HCT116 (cell line): Measurements from ENCODE around the gene PHTF1. TPM values are rescaled to one million over a fixed set of nuclear protein-coding genes. Genes with fewer than 3 reads are reported as not detected.

ENCODE experiments used
- ATAC-seq: fragments of 200-7000 bp; cut with Tn5 transposase; 2 replicates; pipeline ENCODE4 v1.9.1; 2020; ENCODE audit warnings: mild to moderate bottlenecking, moderate library complexity
- BruUV-seq: library from RNA; stranded (reverse); fragments of 400-500 nt; replicated peaks from 2 replicates; lab custom pipeline; 2021; lab: Mats Ljungman, UMichigan
- CTCF ChIA-PET: fragments of 300-600 bp; sonication (Branson Sonifier 250); formaldehyde crosslinking; loops from one replicate; lab custom pipeline; 2021; ENCODE audit warnings: antibody characterized with exemption; lab: Charles Lee
- POLR2A ChIA-PET: fragments of 300-600, 350-600 bp; sonication (Branson Sonifier 250); formaldehyde crosslinking; loops from one replicate; lab custom pipeline; 2021; ENCODE audit warnings: antibody characterized with exemption; lab: Charles Lee
- RAD21 ChIA-PET, 2 experiments: fragments of 300-600 bp; sonication (Branson Sonifier 250); formaldehyde crosslinking; loops; one replicate each; lab custom pipeline; 2023; ENCODE audit warnings: low total read pairs in 2 of 2; ENCODE audit not compliant: uncharacterized antibody in 2 of 2, unreplicated experiment in 2 of 2, low non-redundant PET in 1 of 2; lab: Charles Lee
- DNase-seq: peaks from one replicate; pipeline ENCODE4 v3.0.0-alpha.2; 2010; ENCODE audit warnings: low read depth, low spot score
- H2AFZ ChIP-seq: fragments of 200-600 bp; shearing (Covaris generic), sonication (generic); 2 replicates; pipeline ENCODE4 v1.6.1; 2017; ENCODE audit warnings: low read depth, mixed run types, mixed read lengths, antibody characterized with exemption, low read length; ENCODE audit not compliant: poor library complexity, severe bottlenecking
- H3K27ac ChIP-seq: 2 replicates; pipeline ENCODE4 v1.5.1; 2012; ENCODE audit warnings: low read depth, low read length
- H3K27me3 ChIP-seq: fragments of 200-600 bp; sonication (generic); 2 replicates; pipeline ENCODE4 v1.6.1; 2016; ENCODE audit warnings: mixed run types, low read length, mixed read lengths; ENCODE audit not compliant: insufficient read depth
- H3K36me3 ChIP-seq, 2 experiments: fragments of 200-500 bp in 1 of 2; fragments of 200-600 bp in 1 of 2; sonication (Bioruptor generic) in 1 of 2; sonication (generic) in 1 of 2; 2 replicates each; pipeline versions ENCODE4 v1.5.1 to v1.6.1; 2014 to 2016; ENCODE audit warnings: low read length in 2 of 2, inconsistent platforms in 1 of 2, mixed read lengths in 1 of 2, mixed run types in 1 of 2; ENCODE audit not compliant: insufficient read depth in 2 of 2, control insufficient read depth in 1 of 2
- H3K4me1 ChIP-seq, 2 experiments: fragments of 200-600 bp in 1 of 2; sonication (generic) in 1 of 2; 2 replicates each; pipeline versions ENCODE4 v1.5.1 to v1.6.1; 2012 to 2017; ENCODE audit warnings: low read length in 2 of 2, inconsistent platforms in 1 of 2, mild to moderate bottlenecking in 1 of 2, mixed read lengths in 1 of 2, mixed run types in 1 of 2, moderate library complexity in 1 of 2; ENCODE audit not compliant: insufficient read depth in 2 of 2, control insufficient read depth in 1 of 2
- H3K4me2 ChIP-seq: fragments of 200-600 bp; sonication (generic); 2 replicates; pipeline ENCODE4 v1.6.1; 2017; ENCODE audit warnings: mixed run types, low read length, mixed read lengths
- H3K4me3 ChIP-seq, 2 experiments: fragments of 200-600 bp in 1 of 2; sonication (generic) in 1 of 2; replicated peaks in 1 of 2; 2 replicates each; pipeline ENCODE4 v1.5.1; 2011 to 2016; ENCODE audit warnings: low read length in 2 of 2, control low read depth in 1 of 2, low read depth in 1 of 2, mild to moderate bottlenecking in 1 of 2, mixed read lengths in 1 of 2, mixed run types in 1 of 2
- H3K79me2 ChIP-seq: fragments of 200-600 bp; sonication (generic); 2 replicates; pipeline ENCODE4 v1.6.1; 2017; ENCODE audit warnings: mild to moderate bottlenecking, mixed run types, low read length, moderate library complexity, mixed read lengths; ENCODE audit not compliant: insufficient read depth
- H3K9ac ChIP-seq: fragments of 200-600 bp; sonication (generic); 2 replicates; pipeline ENCODE4 v1.6.1; 2016; ENCODE audit warnings: low read length, mixed read lengths
- H3K9me2 ChIP-seq: fragments of 200-600 bp; sonication (generic), shearing (Covaris generic); 2 replicates; pipeline ENCODE4 v1.6.1; 2017; ENCODE audit warnings: mixed run types, mild to moderate bottlenecking, moderate library complexity; ENCODE audit not compliant: insufficient read depth
- H3K9me3 ChIP-seq, 2 experiments: fragments of 200-500 bp in 1 of 2; fragments of 200-600 bp in 1 of 2; sonication (Bioruptor generic) in 1 of 2; sonication (generic) in 1 of 2; 2 replicates each; pipeline ENCODE4 v1.6.1; 2014 to 2017; ENCODE audit warnings: low read length in 2 of 2, mixed read lengths in 2 of 2, inconsistent platforms in 1 of 2, low read depth in 1 of 2, mild to moderate bottlenecking in 1 of 2, mixed run types in 1 of 2, moderate library complexity in 1 of 2; ENCODE audit not compliant: control insufficient read depth in 1 of 2, insufficient read depth in 1 of 2
- H4K20me1 ChIP-seq: fragments of 200-600 bp; sonication (generic), shearing (Covaris generic); 2 replicates; pipeline ENCODE4 v1.6.1; 2017; ENCODE audit warnings: mixed run types, mild to moderate bottlenecking, moderate library complexity; ENCODE audit not compliant: insufficient read depth
- EGR1 ChIP-seq: IDR thresholded peaks from 2 replicates; pipeline ENCODE4 v1.6.1; 2012; ENCODE audit warnings: low read depth
- ELF1 ChIP-seq: IDR thresholded peaks from 2 replicates; pipeline ENCODE4 v1.6.1; 2012; ENCODE audit warnings: low read depth, borderline replicate concordance
- FOSL1 ChIP-seq: IDR thresholded peaks from 2 replicates; pipeline ENCODE4 v1.6.1; 2012; ENCODE audit warnings: low read depth
- POLR2A ChIP-seq: IDR thresholded peaks from 2 replicates; pipeline ENCODE4 v1.7.0; 2011; ENCODE audit warnings: borderline replicate concordance; ENCODE audit not compliant: insufficient read depth, insufficient read length; ENCODE audit errors: extremely low read depth
- POLR2AphosphoS5 ChIP-seq: IDR thresholded peaks from 2 replicates; pipeline ENCODE4 v1.6.1; 2011; ENCODE audit warnings: mild to moderate bottlenecking, low read depth, low read length, moderate library complexity
- SIN3A ChIP-seq: IDR thresholded peaks from 2 replicates; pipeline ENCODE4 v1.6.1; 2012; ENCODE audit warnings: low read depth
- SRF ChIP-seq: IDR thresholded peaks from 2 replicates; pipeline ENCODE4 v1.6.1; 2012; ENCODE audit warnings: low read depth
- intact Hi-C: fragments of 100-400 bp; cut with micrococcal nuclease; formaldehyde crosslinking; loops from 2 replicates; pipeline ENCODE4 v1.10.0; 2022
- total RNA-seq: library from RNA; stranded (reverse); gene quantifications from one replicate; pipeline ENCODE4 v1.2.1, GENCODE V29; 2021; ENCODE audit not compliant: unreplicated experiment
- TF ChIP-seq, protein P1 (sequence below): IDR thresholded peaks from 2 replicates; pipeline ENCODE4 v1.6.1; 2011; ENCODE audit warnings: mild to moderate bottlenecking, low read length, moderate library complexity; ENCODE audit not compliant: insufficient replicate concordance; ENCODE audit errors: extremely low read depth
- TF ChIP-seq, protein P2 (sequence below): IDR thresholded peaks from 2 replicates; pipeline ENCODE4 v1.6.1; 2012; ENCODE audit warnings: low read depth

PHTF1 gene
- total RNA-seq, 1 experiment from 2014 or later, result 11.4 TPM

DNA sequence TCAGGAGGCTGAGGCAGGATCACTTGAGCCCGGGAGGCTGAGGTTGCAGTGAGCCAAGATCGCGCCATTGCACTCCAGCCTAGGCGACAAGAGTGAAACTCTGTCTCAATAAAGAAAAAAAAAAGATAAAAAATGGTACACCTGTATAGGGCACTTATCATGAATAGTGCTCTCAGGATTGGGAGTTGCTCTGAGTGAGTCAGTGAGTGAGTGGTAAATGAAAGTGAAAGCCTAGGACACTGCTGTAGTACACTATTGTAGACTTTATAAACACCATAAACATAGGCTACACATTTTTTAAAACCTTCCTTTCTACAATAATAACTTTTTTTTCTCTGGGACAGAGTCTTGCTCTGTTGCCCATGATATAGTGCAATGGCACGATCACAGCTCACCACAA lies 16.8 kb downstream of the PHTF1 start:
- Histone ChIP-seq H3K27me3 (no peaks in the 10 kb centered on the region), H3K36me3 (no peaks in the 10 kb centered on the region), H3K4me1 (peaks cover 0 to under 1% of the 10 kb centered on the region in 2 experiments; a peak in 1 of 4 replicates), H3K27ac (no peak overlapping the region), H2AFZ (no peak overlapping the region), H3K9me3 (no peaks in the 10 kb centered on the region), H4K20me1 (no peaks in the 10 kb centered on the region), H3K79me2 (no peaks in the 10 kb centered on the region), H3K4me2 (no peak overlapping the region), H3K4me3 (no peak overlapping the region), H3K9ac (no peak overlapping the region), H3K9me2 (no peaks in the 10 kb centered on the region)
- TF ChIP-seq POLR2AphosphoS5, result no peak
- no peak for TF ChIP-seq SIN3A
- TF ChIP-seq, protein P1, sequence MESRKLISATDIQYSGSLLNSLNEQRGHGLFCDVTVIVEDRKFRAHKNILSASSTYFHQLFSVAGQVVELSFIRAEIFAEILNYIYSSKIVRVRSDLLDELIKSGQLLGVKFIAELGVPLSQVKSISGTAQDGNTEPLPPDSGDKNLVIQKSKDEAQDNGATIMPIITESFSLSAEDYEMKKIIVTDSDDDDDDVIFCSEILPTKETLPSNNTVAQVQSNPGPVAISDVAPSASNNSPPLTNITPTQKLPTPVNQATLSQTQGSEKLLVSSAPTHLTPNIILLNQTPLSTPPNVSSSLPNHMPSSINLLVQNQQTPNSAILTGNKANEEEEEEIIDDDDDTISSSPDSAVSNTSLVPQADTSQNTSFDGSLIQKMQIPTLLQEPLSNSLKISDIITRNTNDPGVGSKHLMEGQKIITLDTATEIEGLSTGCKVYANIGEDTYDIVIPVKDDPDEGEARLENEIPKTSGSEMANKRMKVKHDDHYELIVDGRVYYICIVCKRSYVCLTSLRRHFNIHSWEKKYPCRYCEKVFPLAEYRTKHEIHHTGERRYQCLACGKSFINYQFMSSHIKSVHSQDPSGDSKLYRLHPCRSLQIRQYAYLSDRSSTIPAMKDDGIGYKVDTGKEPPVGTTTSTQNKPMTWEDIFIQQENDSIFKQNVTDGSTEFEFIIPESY, result no peak
- no peak for TF ChIP-seq SRF
- TF ChIP-seq FOSL1, result no peak
- no peak for TF ChIP-seq POLR2A
- no peak for TF ChIP-seq ELF1
- TF ChIP-seq EGR1, result no peak
- TF ChIP-seq, protein P2, sequence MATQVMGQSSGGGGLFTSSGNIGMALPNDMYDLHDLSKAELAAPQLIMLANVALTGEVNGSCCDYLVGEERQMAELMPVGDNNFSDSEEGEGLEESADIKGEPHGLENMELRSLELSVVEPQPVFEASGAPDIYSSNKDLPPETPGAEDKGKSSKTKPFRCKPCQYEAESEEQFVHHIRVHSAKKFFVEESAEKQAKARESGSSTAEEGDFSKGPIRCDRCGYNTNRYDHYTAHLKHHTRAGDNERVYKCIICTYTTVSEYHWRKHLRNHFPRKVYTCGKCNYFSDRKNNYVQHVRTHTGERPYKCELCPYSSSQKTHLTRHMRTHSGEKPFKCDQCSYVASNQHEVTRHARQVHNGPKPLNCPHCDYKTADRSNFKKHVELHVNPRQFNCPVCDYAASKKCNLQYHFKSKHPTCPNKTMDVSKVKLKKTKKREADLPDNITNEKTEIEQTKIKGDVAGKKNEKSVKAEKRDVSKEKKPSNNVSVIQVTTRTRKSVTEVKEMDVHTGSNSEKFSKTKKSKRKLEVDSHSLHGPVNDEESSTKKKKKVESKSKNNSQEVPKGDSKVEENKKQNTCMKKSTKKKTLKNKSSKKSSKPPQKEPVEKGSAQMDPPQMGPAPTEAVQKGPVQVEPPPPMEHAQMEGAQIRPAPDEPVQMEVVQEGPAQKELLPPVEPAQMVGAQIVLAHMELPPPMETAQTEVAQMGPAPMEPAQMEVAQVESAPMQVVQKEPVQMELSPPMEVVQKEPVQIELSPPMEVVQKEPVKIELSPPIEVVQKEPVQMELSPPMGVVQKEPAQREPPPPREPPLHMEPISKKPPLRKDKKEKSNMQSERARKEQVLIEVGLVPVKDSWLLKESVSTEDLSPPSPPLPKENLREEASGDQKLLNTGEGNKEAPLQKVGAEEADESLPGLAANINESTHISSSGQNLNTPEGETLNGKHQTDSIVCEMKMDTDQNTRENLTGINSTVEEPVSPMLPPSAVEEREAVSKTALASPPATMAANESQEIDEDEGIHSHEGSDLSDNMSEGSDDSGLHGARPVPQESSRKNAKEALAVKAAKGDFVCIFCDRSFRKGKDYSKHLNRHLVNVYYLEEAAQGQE, result no peak
- no peak for DNase-seq
- ATAC-seq, result no peak
- ChIA-PET POLR2A (interaction anchor here (0.6 kb wide), 1 partner anchor 16 kb away, joined by 3 read pairs; no protein-coding TSS in a partner anchor), RAD21 (no interaction called here), CTCF (no interaction called here)
- intact Hi-C loops, result no loop called here
- BruUV-seq, result no TSS peak
